ENCODE data around the gene KRTAP1-5. TPM values are rescaled to one million over a fixed set of nuclear protein-coding genes. Genes with fewer than 3 reads are reported as not detected.

Gene KRTAP1-5
- total RNA-seq, 1 donor from 2014 or later: not detected

- no peak overlapping the region for H3K27ac Mint-ChIP-seq
- ChIA-PET POLR2A (no interaction called here), CTCF (no interaction called here)
- no peaks in the 10 kb centered on the region for H3K36me3 Mint-ChIP-seq (ENCODE audit: low read depth)
- intact Hi-C loops (cut with micrococcal nuclease): no loop called here
- TF ChIP-seq, protein P1, sequence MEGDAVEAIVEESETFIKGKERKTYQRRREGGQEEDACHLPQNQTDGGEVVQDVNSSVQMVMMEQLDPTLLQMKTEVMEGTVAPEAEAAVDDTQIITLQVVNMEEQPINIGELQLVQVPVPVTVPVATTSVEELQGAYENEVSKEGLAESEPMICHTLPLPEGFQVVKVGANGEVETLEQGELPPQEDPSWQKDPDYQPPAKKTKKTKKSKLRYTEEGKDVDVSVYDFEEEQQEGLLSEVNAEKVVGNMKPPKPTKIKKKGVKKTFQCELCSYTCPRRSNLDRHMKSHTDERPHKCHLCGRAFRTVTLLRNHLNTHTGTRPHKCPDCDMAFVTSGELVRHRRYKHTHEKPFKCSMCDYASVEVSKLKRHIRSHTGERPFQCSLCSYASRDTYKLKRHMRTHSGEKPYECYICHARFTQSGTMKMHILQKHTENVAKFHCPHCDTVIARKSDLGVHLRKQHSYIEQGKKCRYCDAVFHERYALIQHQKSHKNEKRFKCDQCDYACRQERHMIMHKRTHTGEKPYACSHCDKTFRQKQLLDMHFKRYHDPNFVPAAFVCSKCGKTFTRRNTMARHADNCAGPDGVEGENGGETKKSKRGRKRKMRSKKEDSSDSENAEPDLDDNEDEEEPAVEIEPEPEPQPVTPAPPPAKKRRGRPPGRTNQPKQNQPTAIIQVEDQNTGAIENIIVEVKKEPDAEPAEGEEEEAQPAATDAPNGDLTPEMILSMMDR (IDR thresholded peaks at IDR 0.05): no peak
- H3K27me3 Mint-ChIP-seq: peaks cover 9% of the 10 kb centered on the region
- H3K4me1 Mint-ChIP-seq: no peaks in the 10 kb centered on the region
- DNase-seq (no peak), ATAC-seq (ENCODE audit: low read depth) (no peak)
- no peak overlapping the region for H3K4me3 Mint-ChIP-seq
- peaks cover 4% of the 10 kb centered on the region for H3K9me3 Mint-ChIP-seq
Measured at GRCh38 chr17:41019415-41019814, 7.6 kb downstream of the KRTAP1-5 start.

DNA sequence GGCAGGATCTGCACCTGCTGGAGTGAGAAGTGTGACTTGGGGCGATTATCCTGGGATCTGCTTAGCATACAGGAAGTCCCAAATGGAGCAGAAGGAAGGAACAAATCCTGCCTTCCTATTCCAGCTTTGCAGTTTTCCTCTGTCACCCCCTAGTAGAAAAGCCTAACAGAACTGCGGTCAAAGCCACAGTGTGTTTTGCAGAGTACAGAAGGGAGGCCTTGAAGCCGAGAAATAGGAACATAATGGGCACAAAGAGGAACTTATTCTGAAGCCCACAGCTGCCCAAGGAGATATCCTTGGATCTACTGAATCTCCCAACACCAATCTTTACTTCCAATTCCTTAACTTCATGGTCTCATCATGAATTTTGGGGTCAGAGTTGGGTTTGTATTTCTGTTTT is 8.5 kb downstream of the KRTAP1-5 start:
- Mint-ChIP-seq H3K4me3 (no peak overlapping the region), H3K9me3 (peaks cover 4% of the 10 kb centered on the region), H3K27ac (no peak overlapping the region), H3K27me3 (peaks cover 9% of the 10 kb centered on the region), H3K36me3 (ENCODE audit: low read depth) (no peaks in the 10 kb centered on the region), H3K4me1 (no peaks in the 10 kb centered on the region)
- ATAC-seq (ENCODE audit: low read depth): no peak
- ChIA-PET POLR2A (no interaction called here), CTCF (no interaction called here)
- TF ChIP-seq, protein P1 (IDR thresholded peaks at IDR 0.05): no peak
- intact Hi-C loops (cut with micrococcal nuclease): no loop called here
- no peak for DNase-seq

GRCh38 chr17:41016578-41017215 is 10.3 kb downstream of the KRTAP1-5 start:
- ChIA-PET CTCF (no interaction called here), POLR2A (no interaction called here)
- Mint-ChIP-seq H3K27me3 (peaks cover 9% of the 10 kb centered on the region), H3K4me1 (no peaks in the 10 kb centered on the region), H3K4me3 (no peak overlapping the region), H3K27ac (no peak overlapping the region), H3K36me3 (ENCODE audit: low read depth) (no peaks in the 10 kb centered on the region), H3K9me3 (peaks cover 4% of the 10 kb centered on the region)
- no peak for DNase-seq
- TF ChIP-seq, protein P1 (IDR thresholded peaks at IDR 0.05): no peak
- intact Hi-C loops (cut with micrococcal nuclease): no loop called here
- ATAC-seq (ENCODE audit: low read depth): no peak

DNA sequence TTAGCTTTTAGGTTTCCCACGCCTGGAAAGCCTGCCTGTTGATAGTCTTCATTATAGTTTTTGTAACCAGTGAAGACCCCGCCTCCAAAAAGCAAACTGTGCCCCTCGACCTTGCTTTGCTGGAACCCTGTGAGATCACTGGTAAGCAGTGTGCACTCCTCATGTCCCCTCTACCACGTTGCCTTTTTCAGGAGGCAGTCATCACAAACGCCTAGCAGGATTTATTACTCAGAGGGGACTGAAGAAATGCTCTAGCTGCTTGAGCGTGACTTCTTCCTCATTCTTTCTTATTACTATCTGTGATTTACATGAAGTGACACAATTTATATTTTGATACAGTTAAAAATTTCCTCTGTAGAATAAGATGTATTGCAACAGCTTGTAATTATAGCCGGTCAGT is 11.6 kb downstream of the KRTAP1-5 start:
- POLR2A ChIA-PET: no interaction called here
- no peaks in the 10 kb centered on the region for H3K9me3 Mint-ChIP-seq
- CTCF ChIA-PET: no interaction called here
- no peak overlapping the region for H3K4me3 Mint-ChIP-seq
- H3K27ac Mint-ChIP-seq: no peak overlapping the region
- DNase-seq (no peak), ATAC-seq (ENCODE audit: low read depth) (no peak)
- H3K36me3 Mint-ChIP-seq (ENCODE audit: low read depth): no peaks in the 10 kb centered on the region
- intact Hi-C loops (cut with micrococcal nuclease): no loop called here
- peaks cover 3% of the 10 kb centered on the region for H3K27me3 Mint-ChIP-seq
- TF ChIP-seq, protein P1 (IDR thresholded peaks at IDR 0.05): no peak
- H3K4me1 Mint-ChIP-seq: no peaks in the 10 kb centered on the region

GRCh38 chr17:41013606-41014005 is 13.4 kb downstream of the KRTAP1-5 start:
- no peak overlapping the region for H3K4me3 Mint-ChIP-seq
- TF ChIP-seq, protein P1 (IDR thresholded peaks at IDR 0.05): no peak
- ATAC-seq (ENCODE audit: low read depth) (no peak), DNase-seq (no peak)
- CTCF ChIA-PET: no interaction called here
- intact Hi-C loops (cut with micrococcal nuclease): no loop called here
- no peaks in the 10 kb centered on the region for H3K4me1 Mint-ChIP-seq
- H3K27ac Mint-ChIP-seq: no peak overlapping the region
- no peaks in the 10 kb centered on the region for H3K36me3 Mint-ChIP-seq (ENCODE audit: low read depth)
- peaks cover 7% of the 10 kb centered on the region for H3K27me3 Mint-ChIP-seq
- POLR2A ChIA-PET: no interaction called here
- H3K9me3 Mint-ChIP-seq: no peaks in the 10 kb centered on the region
